WTC11 (cell line): ENCODE results near the gene ATP4A.

Experiments used
- CBFB ChIP-seq: sonication (generic); formaldehyde crosslinking; IDR thresholded peaks from 2 replicates; pipeline ENCODE4 v1.8.1; 2022; ENCODE audit warnings: mild to moderate bottlenecking, low read depth, missing genetic modification reagents
- CREB1 ChIP-seq: sonication (generic); formaldehyde crosslinking; IDR thresholded peaks from 2 replicates; pipeline ENCODE4 v1.8.0; 2023; ENCODE audit warnings: mild to moderate bottlenecking, missing genetic modification reagents
- CTCF ChIP-seq: fragments of 200-600 bp; IDR thresholded peaks from 2 replicates; pipeline ENCODE4 v1.8.0; 2022; ENCODE audit warnings: antibody characterized with exemption
- KAT7 ChIP-seq: sonication (generic); formaldehyde crosslinking; IDR thresholded peaks from 2 replicates; pipeline ENCODE4 v1.8.1; 2023; ENCODE audit warnings: missing genetic modification reagents, mild to moderate bottlenecking, borderline replicate concordance
- NR1H2 ChIP-seq: sonication (generic); formaldehyde crosslinking; IDR thresholded peaks from 2 replicates; pipeline ENCODE4 v1.9.0; 2021; ENCODE audit warnings: mild to moderate bottlenecking, moderate library complexity, missing genetic modification reagents
- PREB ChIP-seq: sonication (generic); formaldehyde crosslinking; IDR thresholded peaks from 2 replicates; pipeline ENCODE4 v1.8.1; 2022; ENCODE audit warnings: mild to moderate bottlenecking, missing genetic modification reagents, moderate library complexity, borderline replicate concordance
- TEAD4 ChIP-seq: sonication (generic); formaldehyde crosslinking; IDR thresholded peaks from 2 replicates; pipeline ENCODE4 v1.8.0; 2022; ENCODE audit warnings: mild to moderate bottlenecking, missing genetic modification reagents
- USF1 ChIP-seq: sonication (generic); formaldehyde crosslinking; IDR thresholded peaks from 2 replicates; pipeline ENCODE4 v1.8.0; 2022; ENCODE audit warnings: mild to moderate bottlenecking, missing genetic modification reagents
- ZBTB43 ChIP-seq: sonication (generic); formaldehyde crosslinking; IDR thresholded peaks from 2 replicates; pipeline ENCODE4 v1.8.1; 2023; ENCODE audit warnings: mild to moderate bottlenecking, missing genetic modification reagents
- ZNF423 ChIP-seq: fragments of 250-450 bp; sonication (Bioruptor Pico); IDR thresholded peaks from 2 replicates; pipeline ENCODE4 v2.1.2; 2022; ENCODE audit warnings: mild to moderate bottlenecking, moderate library complexity

- TF ChIP-seq CTCF (no peak), USF1 (CRISPR knock-in tag) (no peak), CREB1 (CRISPR knock-in tag) (no peak), ZBTB43 (CRISPR knock-in tag) (no peak), CBFB (CRISPR knock-in tag) (no peak), KAT7 (CRISPR knock-in tag) (no peak), PREB (CRISPR knock-in tag) (no peak), ZNF423 (no peak), TEAD4 (CRISPR knock-in tag) (no peak), NR1H2 (CRISPR knock-in tag) (no peak)
These were observed 46.4 kb upstream of the ATP4A start for GRCh38 chr19:35609851-35610353.
